IMR-90 (cell line): Measurements from ENCODE around the gene MACROD1. TPM values are rescaled to one million over a fixed set of nuclear protein-coding genes. Genes with fewer than 3 reads are reported as not detected.

Source experiments
- ATAC-seq: fragments of 200-7000 bp; cut with Tn5 transposase; 2 replicates; pipeline ENCODE4 v1.9.1; 2020; ENCODE audit warnings: low read depth, mild to moderate bottlenecking, moderate library complexity
- BruUV-seq: library from RNA; stranded (reverse); fragments of 400-500 nt; replicated peaks from 2 replicates; lab custom pipeline; 2021; lab: Mats Ljungman, UMichigan
- CTCF ChIA-PET: fragments of 300-600 bp; formaldehyde crosslinking; extraction: SDS; loops from one replicate; lab custom pipeline; 2021; ENCODE audit warnings: antibody characterized with exemption; lab: Yijun Ruan, JAX
- POLR2A ChIA-PET: fragments of 300-600 bp; sonication (Branson Sonifier 250); formaldehyde crosslinking; loops from one replicate; lab custom pipeline; 2022; ENCODE audit warnings: antibody characterized with exemption; ENCODE audit not compliant: unreplicated experiment; lab: Charles Lee
- DNase-seq: peaks from one replicate; pipeline ENCODE4 v3.0.0; 2013
- H2AFZ ChIP-seq: replicated peaks from 2 replicates; pipeline ENCODE3; 2013; ENCODE audit warnings: low read length, mild to moderate bottlenecking; ENCODE audit not compliant: poor library complexity
- H2AK5ac ChIP-seq: 2 replicates; pipeline ENCODE4 v1.6.1; 2013; ENCODE audit warnings: low read depth, low read length, inconsistent platforms
- H2AK9ac ChIP-seq: replicated peaks from 2 replicates; pipeline ENCODE3; 2013; ENCODE audit warnings: mild to moderate bottlenecking, low read depth, low read length, moderate library complexity; ENCODE audit not compliant: poor library complexity
- H2BK120ac ChIP-seq: 2 replicates; pipeline ENCODE4 v1.6.1; 2013; ENCODE audit warnings: low read depth, low read length, inconsistent platforms
- H2BK15ac ChIP-seq: 3 replicates; pipeline ENCODE4 v1.6.1; 2013; ENCODE audit warnings: low read depth, low read length, inconsistent platforms
- H2BK20ac ChIP-seq: 2 replicates; pipeline ENCODE4 v1.6.1; 2013; ENCODE audit warnings: low read depth, mild to moderate bottlenecking, inconsistent platforms, low read length, moderate library complexity
- H2BK5ac ChIP-seq: 2 replicates; pipeline ENCODE4 v1.6.1; 2013; ENCODE audit warnings: mild to moderate bottlenecking, low read depth, low read length, inconsistent platforms; ENCODE audit not compliant: poor library complexity, severe bottlenecking
- H3K14ac ChIP-seq: replicated peaks from 2 replicates; pipeline ENCODE4 v1.6.1; 2013; ENCODE audit warnings: low read depth, low read length, inconsistent platforms
- H3K18ac ChIP-seq: 2 replicates; pipeline ENCODE4 v1.6.1; 2013; ENCODE audit warnings: low read depth, low read length, control low read depth
- H3K23ac ChIP-seq: 2 replicates; pipeline ENCODE4 v1.6.1; 2013; ENCODE audit warnings: low read depth, low read length, inconsistent platforms
- H3K27ac ChIP-seq: 2 replicates; pipeline ENCODE4 v1.5.1; 2013; ENCODE audit warnings: mild to moderate bottlenecking, control low read depth, low read length; ENCODE audit not compliant: insufficient read depth
- H3K27me3 ChIP-seq: 2 replicates; pipeline ENCODE4 v1.6.1; 2013; ENCODE audit warnings: low read length; ENCODE audit not compliant: control insufficient read depth, insufficient read depth
- H3K36me3 ChIP-seq: 2 replicates; pipeline ENCODE4 v1.6.1; 2013; ENCODE audit warnings: low read length, mixed read lengths; ENCODE audit not compliant: control insufficient read depth, insufficient read depth
- H3K4ac ChIP-seq: 2 replicates; pipeline ENCODE4 v1.6.1; 2013; ENCODE audit warnings: low read depth, low read length, inconsistent platforms
- H3K4me1 ChIP-seq: 2 replicates; pipeline ENCODE4 v1.6.1; 2013; ENCODE audit warnings: low read length, mixed read lengths; ENCODE audit not compliant: control insufficient read depth, insufficient read depth
- H3K4me2 ChIP-seq: 2 replicates; pipeline ENCODE4 v1.6.1; 2013; ENCODE audit warnings: low read depth, mild to moderate bottlenecking, control low read depth, low read length, moderate library complexity
- H3K4me3 ChIP-seq: 2 replicates; pipeline ENCODE4 v1.5.1; 2013; ENCODE audit warnings: low read depth, mild to moderate bottlenecking, control low read depth, low read length, moderate library complexity; ENCODE audit not compliant: insufficient read depth
- H3K56ac ChIP-seq: 2 replicates; pipeline ENCODE4 v1.6.1; 2013; ENCODE audit warnings: low read length, inconsistent platforms; ENCODE audit not compliant: insufficient read depth; ENCODE audit errors: extremely low read depth
- H3K79me1 ChIP-seq, 2 experiments: 2 replicates each; pipeline ENCODE4 v1.6.1; 2013; ENCODE audit warnings: low read length in 2 of 2, inconsistent platforms in 1 of 2, low read depth in 1 of 2
- H3K9ac ChIP-seq: 2 replicates; pipeline ENCODE4 v1.6.1; 2013; ENCODE audit warnings: low read depth, low read length, control low read depth
- H3K9me1 ChIP-seq: 2 replicates; pipeline ENCODE4 v1.6.1; 2013; ENCODE audit warnings: low read length, inconsistent platforms; ENCODE audit not compliant: insufficient read depth
- H3K9me3 ChIP-seq: 2 replicates; pipeline ENCODE4 v1.6.1; 2013; ENCODE audit warnings: low read length; ENCODE audit not compliant: control insufficient read depth, insufficient read depth
- H4K20me1 ChIP-seq: 2 replicates; pipeline ENCODE4 v1.6.1; 2013; ENCODE audit warnings: low read length, inconsistent platforms; ENCODE audit not compliant: insufficient read depth
- H4K5ac ChIP-seq: 2 replicates; pipeline ENCODE4 v1.6.1; 2013; ENCODE audit warnings: mild to moderate bottlenecking, low read depth, low read length, control low read depth
- H4K8ac ChIP-seq, 2 experiments: 2 replicates each; pipeline ENCODE4 v1.6.1; 2013; ENCODE audit warnings: low read depth in 2 of 2, low read length in 2 of 2, control low read depth in 1 of 2, inconsistent platforms in 1 of 2
- H4K91ac ChIP-seq: 2 replicates; pipeline ENCODE4 v1.6.1; 2013; ENCODE audit warnings: low read depth, low read length, inconsistent platforms; ENCODE audit not compliant: insufficient read depth
- BHLHE40 ChIP-seq: fragments of 150-350 bp; IDR thresholded peaks from 2 replicates; pipeline ENCODE4 v1.6.1; 2016; ENCODE audit warnings: mild to moderate bottlenecking, low read depth, low read length
- FOS ChIP-seq: fragments of 150-350 bp; IDR thresholded peaks from 2 replicates; pipeline ENCODE4 v1.6.1; 2016; ENCODE audit warnings: low read depth, low read length
- MAZ ChIP-seq: IDR thresholded peaks from 2 replicates; pipeline ENCODE4 v1.6.1; 2012; ENCODE audit warnings: low read depth, mild to moderate bottlenecking, low read length, improper control_type of control experiment, moderate library complexity, borderline replicate concordance
- POLR2A ChIP-seq: IDR thresholded peaks from 2 replicates; pipeline ENCODE4 v1.6.1; 2012; ENCODE audit warnings: mild to moderate bottlenecking, low read depth, low read length
- RAD21 ChIP-seq: IDR thresholded peaks from 2 replicates; pipeline ENCODE4 v1.6.1; 2012; ENCODE audit warnings: low read length, improper control_type of control experiment
- SMC3 ChIP-seq: fragments of 150-350 bp; IDR thresholded peaks from 2 replicates; pipeline ENCODE4 v1.6.1; 2016; ENCODE audit warnings: low read depth, mild to moderate bottlenecking, antibody characterized with exemption, low read length, moderate library complexity
- whole genome bisulfite sequencing, 2 experiments: methylation state at CpG; one replicate each; pipeline versions ENCODE4 v1.1.5 to v1.1.7; 2013; ENCODE audit warnings: missing lambda C conversion rate in 2 of 2; ENCODE audit not compliant: insufficient read length in 1 of 2; ENCODE audit errors: extremely low coverage in 2 of 2; 5-methylcytosine and 5-hydroxymethylcytosine counted together
- dilution Hi-C: fragments of 300-500 bp; cut with HindIII; formaldehyde crosslinking; loops from one replicate; pipeline ENCODE4 v1.14.3; 2018; ENCODE audit warnings: low sequenced_read_pairs; ENCODE audit not compliant: unreplicated experiment
- in situ Hi-C: fragments of 300-500 bp; cut with MboI; formaldehyde crosslinking; loops from 3 replicates; pipeline ENCODE4 v1.14.3; 2019; ENCODE audit warnings: low sequenced_read_pairs, inconsistent platforms, mixed read lengths
- intact Hi-C: fragments of 100-400 bp; cut with micrococcal nuclease; formaldehyde crosslinking; loops from 2 replicates; pipeline ENCODE4 v1.10.0; 2022
- polyA plus RNA-seq, 3 experiments: library from polyadenylated mRNA; depleted of rRNA; stranded (reverse); fragments of >200 nt; gene quantifications; 2 replicates each; pipeline ENCODE4 v1.2.3, GENCODE V29; 2012; ENCODE audit warnings: low replicate concordance in 1 of 3
- total RNA-seq: library from RNA; depleted of rRNA; stranded (reverse); fragments of >200 nt; gene quantifications from 2 replicates; pipeline ENCODE4 v1.2.3, GENCODE V29; 2012
- TF ChIP-seq, protein P1 (sequence below): fragments of 150-350 bp; IDR thresholded peaks from 2 replicates; pipeline ENCODE4 v1.6.1; 2017; ENCODE audit warnings: mild to moderate bottlenecking, antibody characterized with exemption, low read length, low read depth

MACROD1 gene
- total and polyA plus RNA-seq, 2 of the 4 experiments (the other 2 are of a cell fraction) = 2.5 to 9.3 TPM

DNA sequence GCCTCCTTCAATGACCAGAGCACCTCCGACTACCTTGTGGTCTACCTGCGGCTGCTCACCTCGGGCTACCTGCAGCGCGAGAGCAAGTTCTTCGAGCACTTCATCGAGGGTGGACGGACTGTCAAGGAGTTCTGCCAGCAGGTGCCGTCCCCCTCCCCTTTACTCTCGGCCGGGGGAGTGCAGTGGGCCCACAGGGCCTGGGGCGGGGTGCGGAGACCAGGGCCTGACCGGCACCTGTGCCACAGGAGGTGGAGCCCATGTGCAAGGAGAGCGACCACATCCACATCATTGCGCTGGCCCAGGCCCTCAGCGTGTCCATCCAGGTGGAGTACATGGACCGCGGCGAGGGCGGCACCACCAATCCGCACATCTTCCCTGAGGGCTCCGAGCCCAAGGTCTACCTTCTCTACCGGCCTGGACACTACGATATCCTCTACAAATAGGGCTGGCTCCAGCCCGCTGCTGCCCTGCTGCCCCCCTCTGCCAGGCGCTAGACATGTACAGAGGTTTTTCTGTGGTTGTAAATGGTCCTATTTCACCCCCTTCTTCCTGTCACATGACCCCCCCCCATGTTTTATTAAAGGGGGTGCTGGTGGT is 168.7 kb downstream of the MACROD1 start:
- H3K14ac ChIP-seq = no peak overlapping the region
- H3K9me1 ChIP-seq = 0 out of 2 replicates have a peak, but pooled peaks cover 3% of the 10 kb centered on the region
- no peaks in the 10 kb centered on the region for H3K9me3 ChIP-seq
- BruUV-seq = TSS peak; percentile 81
- H3K23ac ChIP-seq = no peak overlapping the region
- POLR2A ChIA-PET = no interaction called here
- no peak overlapping the region for H4K5ac ChIP-seq
- no peak overlapping the region for H2BK5ac ChIP-seq
- DNase-seq (no peak), ATAC-seq (no peak)
- H2BK20ac ChIP-seq = no peak overlapping the region
- no peak overlapping the region for H3K4ac ChIP-seq
- H3K4me2 ChIP-seq = no peak overlapping the region
- peaks cover 46% of the 10 kb centered on the region for H3K36me3 ChIP-seq
- CTCF ChIA-PET = no interaction called here
- H3K27ac ChIP-seq = no peak overlapping the region
- no peaks in the 10 kb centered on the region for H3K27me3 ChIP-seq
- H2AK9ac ChIP-seq = no peak overlapping the region
- H3K9ac ChIP-seq = no peak overlapping the region
- no peak overlapping the region for H3K56ac ChIP-seq
- no peak for TF ChIP-seq MAZ
- no peak for TF ChIP-seq BHLHE40
- TF ChIP-seq POLR2A = no peak
- TF ChIP-seq SMC3 = no peak
- TF ChIP-seq, protein P1, sequence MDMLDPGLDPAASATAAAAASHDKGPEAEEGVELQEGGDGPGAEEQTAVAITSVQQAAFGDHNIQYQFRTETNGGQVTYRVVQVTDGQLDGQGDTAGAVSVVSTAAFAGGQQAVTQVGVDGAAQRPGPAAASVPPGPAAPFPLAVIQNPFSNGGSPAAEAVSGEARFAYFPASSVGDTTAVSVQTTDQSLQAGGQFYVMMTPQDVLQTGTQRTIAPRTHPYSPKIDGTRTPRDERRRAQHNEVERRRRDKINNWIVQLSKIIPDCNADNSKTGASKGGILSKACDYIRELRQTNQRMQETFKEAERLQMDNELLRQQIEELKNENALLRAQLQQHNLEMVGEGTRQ = no peak
- TF ChIP-seq FOS = no peak
- TF ChIP-seq RAD21 = no peak
- no peak overlapping the region for H4K8ac ChIP-seq
- H3K4me1 ChIP-seq = 0 out of 2 replicates have a peak, but pooled peaks cover 1% of the 10 kb centered on the region
- in situ Hi-C loops = no loop called here
- H4K20me1 ChIP-seq = peaks cover 32% of the 10 kb centered on the region
- H4K91ac ChIP-seq = no peak overlapping the region
- no peak overlapping the region for H2BK15ac ChIP-seq
- no peak overlapping the region for H2BK120ac ChIP-seq
- no peak overlapping the region for H2AFZ ChIP-seq
- no peak overlapping the region for H3K4me3 ChIP-seq
- no peak overlapping the region for H2AK5ac ChIP-seq
- H3K18ac ChIP-seq = no peak overlapping the region
- H3K79me1 ChIP-seq = peaks cover 9 to 24% of the 10 kb centered on the region in 2 experiments; a peak in 3 of 4 replicates
- dilution Hi-C loops = no loop called here
- WGBS, 2 experiments = 89% methylated on average over 7 of the region's 27 CpGs; no CpG with 5 or more reads in 1 of the 2 experiments
- intact Hi-C loops = no loop called here
